Esophagus (tissue), 2 donors: ENCODE data around the gene BAIAP3. TPM values are rescaled to one million over a fixed set of nuclear protein-coding genes. Genes with fewer than 3 reads are reported as not detected.
"Not testable (repeated sequence)": the region's sequence is repeated elsewhere in the genome, so short reads cannot be mapped to it uniquely, and the experiment has no call there.

Experiments
- H3K27ac ChIP-seq, 2 donors: one replicate each; pipeline ENCODE4 v1.5.1; 2013; ENCODE audit warnings: low read depth in 2 of 2, mild to moderate bottlenecking in 2 of 2, inconsistent platforms in 1 of 2, low read length in 1 of 2, moderate library complexity in 1 of 2
- H3K27me3 ChIP-seq, 2 donors: one replicate each; pipeline ENCODE4 v1.6.1; 2013; ENCODE audit warnings: low read length in 2 of 2, control low read depth in 1 of 2, mild to moderate bottlenecking in 1 of 2; ENCODE audit not compliant: insufficient read depth in 2 of 2, control insufficient read depth in 1 of 2
- H3K36me3 ChIP-seq, 2 donors: one replicate each; pipeline ENCODE4 v1.6.1; 2013; ENCODE audit warnings: low read length in 1 of 2; ENCODE audit not compliant: control insufficient read depth in 2 of 2, insufficient read depth in 2 of 2
- H3K4me1 ChIP-seq, 2 donors: one replicate each; pipeline ENCODE4 v1.6.1; 2013; ENCODE audit warnings: low read length in 1 of 2; ENCODE audit not compliant: control insufficient read depth in 2 of 2, insufficient read depth in 2 of 2
- H3K4me3 ChIP-seq, 2 donors: one replicate each; pipeline ENCODE4 v1.5.1; 2013; ENCODE audit warnings: low read length in 2 of 2, mild to moderate bottlenecking in 2 of 2, low read depth in 1 of 2, moderate library complexity in 1 of 2
- H3K9me3 ChIP-seq, 2 donors: one replicate each; pipeline ENCODE4 v1.6.1; 2013; ENCODE audit warnings: mild to moderate bottlenecking in 2 of 2, low read depth in 1 of 2, low read length in 1 of 2, moderate library complexity in 1 of 2; ENCODE audit not compliant: control insufficient read depth in 2 of 2, insufficient read depth in 1 of 2
- WGBS, 2 donors: extraction: QIAGEN DNeasy Blood & Tissue Kit; methylation state at CpG; one replicate each; pipeline ENCODE4 v1.1.7; 2013; 5-methylcytosine and 5-hydroxymethylcytosine counted together
- polyA plus RNA-seq, 2 donors: library from polyadenylated mRNA; stranded (reverse); fragments of 200-250 nt; gene quantifications; one replicate each; pipeline ENCODE4 v1.2.3, GENCODE V29; 2013
- donor health status: healthy with polysubstance abuse.
- donor health status: Bipolar disorder and iron deficiency.

BAIAP3 gene
- polyA plus RNA-seq, 2 donors: 1.2 to 2.7 TPM

DNA sequence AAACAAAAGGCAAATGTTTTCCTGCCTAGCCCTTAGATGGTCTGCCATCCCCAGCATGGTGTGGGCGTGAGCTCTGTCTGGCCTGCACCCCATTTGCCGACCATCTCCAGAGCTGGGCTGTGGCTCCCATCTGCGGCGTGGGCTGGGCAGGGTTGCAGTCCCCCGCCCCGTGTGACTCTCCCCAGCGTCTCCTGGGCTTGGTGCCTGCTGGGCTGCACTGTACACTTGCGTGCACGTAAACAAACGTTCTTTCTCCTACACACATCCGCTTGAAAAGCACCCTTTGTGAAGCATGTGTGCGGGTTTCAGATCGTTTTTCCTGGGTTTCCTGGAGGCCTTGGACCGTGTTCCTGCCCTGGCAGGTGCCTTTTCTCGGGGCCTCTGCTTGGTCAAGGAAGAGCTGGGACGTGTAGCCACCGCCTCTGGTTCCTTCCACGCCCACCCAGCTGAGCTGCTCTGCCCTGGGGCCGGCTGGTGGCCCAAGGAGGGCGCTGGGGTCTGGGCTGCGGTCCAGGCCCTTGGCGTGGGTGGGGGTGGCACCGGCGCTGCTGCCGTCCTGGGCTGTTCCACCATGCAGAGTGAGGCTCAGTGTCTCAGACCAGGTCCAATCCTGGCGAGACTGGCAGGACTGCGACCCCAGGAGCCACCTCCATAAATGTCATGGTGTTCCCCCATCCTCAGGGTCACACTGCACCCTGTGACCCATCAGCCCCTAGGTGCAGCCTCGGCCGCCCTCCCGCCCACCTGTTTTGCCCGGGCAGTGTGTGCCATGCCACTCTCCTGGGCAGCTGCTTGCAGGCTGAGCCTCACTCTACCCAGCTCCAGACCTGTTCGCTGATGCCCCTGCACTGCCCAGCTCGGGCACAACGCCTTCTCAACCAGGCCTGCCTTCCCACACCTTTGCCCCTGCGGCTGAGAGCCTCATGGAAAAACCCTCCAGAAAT is 9.9 kb upstream of the BAIAP3 start:
- Histone ChIP-seq H3K9me3 (peaks cover 0 to 3% of the 10 kb centered on the region in 2 donors), H3K27ac (no peak overlapping the region), H3K4me1 (peaks cover 0 to 2% of the 10 kb centered on the region in 2 donors), H3K27me3 (no peaks in the 10 kb centered on the region), H3K36me3 (peaks cover 16 to 51% of the 10 kb centered on the region in 2 donors), H3K4me3 (no peak overlapping the region)
- WGBS, 2 donors: 80 to 83% methylated on average over 35 of the region's 35 CpGs

DNA sequence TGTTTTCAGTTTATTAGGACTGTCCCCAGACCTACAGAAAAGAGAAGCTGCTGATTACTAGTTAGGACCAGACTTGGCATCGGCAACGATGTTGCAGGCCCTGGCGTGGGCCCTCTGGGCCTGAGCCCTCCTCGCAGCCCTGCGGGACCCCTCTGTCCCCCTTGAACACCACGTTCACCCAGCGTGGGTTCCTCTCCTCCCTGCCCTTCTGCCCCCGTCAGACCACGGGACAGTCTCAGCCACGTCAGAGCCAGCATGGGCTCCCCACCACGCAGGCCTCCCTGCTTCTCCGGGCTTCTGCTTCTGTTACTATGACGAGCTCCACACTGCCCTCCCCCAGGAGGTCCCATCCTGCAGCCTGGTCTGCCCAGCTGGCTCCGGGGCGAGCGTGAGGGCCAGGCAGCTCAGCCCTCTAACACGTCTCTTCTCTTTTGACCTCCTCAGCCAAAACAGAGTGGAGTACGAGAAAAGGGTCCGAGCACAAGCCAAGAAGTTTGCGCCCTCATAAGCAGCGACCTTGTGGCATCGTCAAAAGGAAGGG is 9.1 kb upstream of the BAIAP3 start:
- H3K4me1 ChIP-seq: peaks cover 0 to 2% of the 10 kb centered on the region in 2 donors
- no peak overlapping the region for H3K4me3 ChIP-seq
- H3K9me3 ChIP-seq: peaks cover 0 to 3% of the 10 kb centered on the region in 2 donors
- 82 to 84% methylated on average over 22 of the region's 22 CpGs for WGBS, 2 donors
- no peak overlapping the region for H3K27ac ChIP-seq
- H3K27me3 ChIP-seq: no peaks in the 10 kb centered on the region
- peaks cover 16 to 44% of the 10 kb centered on the region in 2 donors for H3K36me3 ChIP-seq

DNA sequence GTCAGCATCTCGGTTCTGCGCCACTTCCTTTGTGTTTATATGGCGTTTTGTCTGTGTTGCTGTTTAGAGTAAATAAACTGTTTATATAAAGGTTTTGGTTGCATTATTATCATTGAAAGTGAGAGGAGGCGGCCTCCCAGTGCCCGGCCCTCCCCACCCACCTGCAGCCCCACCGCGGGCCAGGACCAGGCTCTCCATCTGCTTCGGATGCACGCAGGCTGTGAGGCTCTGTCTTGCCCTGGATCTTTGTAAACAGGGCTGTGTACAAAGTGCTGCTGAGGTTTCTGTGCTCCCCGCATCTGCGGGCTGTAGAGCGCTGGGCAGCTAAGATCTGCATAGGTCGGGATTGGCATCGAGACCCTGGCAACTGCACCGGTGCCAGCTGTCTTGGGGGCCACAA is 8.2 kb upstream of the BAIAP3 start:
- Histone ChIP-seq H3K4me3 (no peak overlapping the region), H3K36me3 (peaks cover 7 to 36% of the 10 kb centered on the region in 2 donors), H3K27me3 (no peaks in the 10 kb centered on the region), H3K9me3 (peaks cover 3 to 4% of the 10 kb centered on the region in 2 donors), H3K27ac (no peak overlapping the region), H3K4me1 (peaks cover 0 to 2% of the 10 kb centered on the region in 2 donors)
- 82 to 84% methylated on average over 15 of the region's 15 CpGs for WGBS, 2 donors

DNA sequence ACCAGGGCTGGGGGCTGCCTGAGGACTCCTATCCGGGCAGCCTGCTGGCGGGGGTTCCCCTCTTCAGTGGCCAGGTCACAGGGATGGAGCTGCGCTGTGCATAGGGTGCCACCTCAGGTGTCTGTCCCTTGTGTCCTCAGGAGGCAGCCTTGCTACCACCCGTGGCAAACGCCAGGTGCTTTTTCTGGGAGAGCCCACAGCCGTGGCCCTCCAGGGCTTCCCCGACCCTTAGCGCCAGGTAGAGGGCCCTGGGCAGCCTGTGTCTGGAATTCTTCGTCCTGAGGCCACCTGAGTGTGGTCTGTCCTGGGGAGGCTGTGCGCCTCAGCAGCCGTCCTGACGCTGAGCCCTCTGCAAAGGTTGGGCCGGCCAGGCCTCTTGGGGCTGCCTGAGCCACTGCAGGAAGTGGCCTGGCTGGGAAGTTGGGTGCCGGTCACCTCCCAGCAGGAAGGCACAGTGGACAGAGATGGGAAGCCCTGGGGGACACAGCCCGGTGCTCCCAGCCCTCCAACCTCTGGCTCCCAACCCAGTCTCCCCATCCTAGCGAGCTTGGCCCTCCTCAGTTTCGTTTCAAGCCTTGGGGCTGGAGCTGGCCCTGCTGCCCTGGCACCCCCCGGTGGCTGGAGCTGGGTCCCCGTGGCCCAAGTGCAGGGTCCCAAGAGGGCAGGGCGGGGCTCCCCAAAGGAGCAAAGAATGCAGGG is 7.6 kb upstream of the BAIAP3 start:
- H3K4me3 ChIP-seq: no peak overlapping the region
- H3K27me3 ChIP-seq: no peaks in the 10 kb centered on the region
- peaks cover 0 to 2% of the 10 kb centered on the region in 2 donors for H3K4me1 ChIP-seq
- WGBS, 2 donors: 67% methylated on average over 19 to 20 of the region's 20 CpGs
- peaks cover 5 to 30% of the 10 kb centered on the region in 2 donors for H3K36me3 ChIP-seq
- H3K27ac ChIP-seq: no peak overlapping the region
- H3K9me3 ChIP-seq: peaks cover 6 to 8% of the 10 kb centered on the region in 2 donors

DNA sequence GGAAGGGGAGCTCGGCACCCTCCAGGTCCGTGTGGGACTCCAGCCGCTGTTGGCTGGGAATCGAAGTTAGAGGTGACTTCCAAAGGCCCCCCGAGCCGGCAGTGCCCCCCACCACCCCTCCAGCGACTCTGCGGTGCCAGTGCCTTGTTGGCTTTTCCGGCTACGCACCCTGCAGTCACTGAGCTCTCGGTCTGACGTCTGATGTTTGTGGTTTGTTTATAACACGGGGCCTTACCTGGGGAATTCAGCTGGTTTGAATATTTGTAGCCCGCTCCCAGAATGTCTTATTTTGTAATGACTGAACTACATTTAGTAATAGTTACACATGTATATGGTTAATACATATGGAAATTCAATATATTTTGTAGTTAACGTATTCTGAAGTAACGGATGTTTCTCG is 7.1 kb upstream of the BAIAP3 start:
- Histone ChIP-seq H3K9me3 (peaks cover 6 to 8% of the 10 kb centered on the region in 2 donors), H3K27ac (no peak overlapping the region), H3K4me1 (peaks cover 0 to 2% of the 10 kb centered on the region in 2 donors), H3K36me3 (peaks cover 2 to 25% of the 10 kb centered on the region in 2 donors), H3K4me3 (no peak overlapping the region), H3K27me3 (peaks cover 0 to 4% of the 10 kb centered on the region in 2 donors)
- 64 to 68% methylated on average over 17 of the region's 17 CpGs for WGBS, 2 donors

DNA sequence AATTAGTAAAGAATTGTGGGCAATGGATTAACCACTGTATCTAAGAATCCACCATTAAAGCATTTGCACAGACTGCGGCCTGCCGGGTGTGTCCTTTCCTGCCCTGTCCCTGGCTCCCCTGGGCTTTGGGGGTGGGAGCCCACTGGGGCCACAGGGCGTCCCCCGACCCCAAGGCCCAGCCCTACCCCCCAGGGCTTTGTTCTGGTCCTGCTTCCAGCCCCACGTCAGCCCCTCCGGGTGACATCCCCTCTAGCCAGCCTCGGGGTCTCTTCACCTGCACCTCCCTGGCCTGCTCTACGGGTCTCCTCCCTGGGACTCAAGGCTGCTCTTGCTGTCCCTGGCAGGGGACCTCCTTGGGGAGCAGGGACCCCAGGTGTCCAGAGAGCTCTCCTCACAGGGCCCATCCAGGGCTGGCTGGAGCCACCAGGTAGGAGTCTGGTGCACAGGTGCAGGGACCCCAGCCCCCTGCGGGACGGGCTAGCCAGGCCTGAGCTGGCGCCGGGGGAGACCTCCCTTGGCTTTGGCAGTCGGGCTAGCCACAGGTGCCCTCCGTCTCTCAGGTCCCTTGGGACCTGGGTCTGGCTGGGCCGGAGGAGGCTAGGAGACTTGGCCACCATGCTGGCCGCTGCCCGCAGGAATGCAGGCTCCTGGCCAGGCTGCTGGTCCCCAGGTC is 6.4 kb upstream of the BAIAP3 start:
- Histone ChIP-seq H3K4me1 (peaks cover 3 to 6% of the 10 kb centered on the region in 2 donors), H3K27ac (no peak overlapping the region), H3K4me3 (no peak overlapping the region), H3K36me3 (peaks cover 2 to 18% of the 10 kb centered on the region in 2 donors), H3K9me3 (peaks cover 5 to 6% of the 10 kb centered on the region in 2 donors), H3K27me3 (peaks cover 0 to 5% of the 10 kb centered on the region in 2 donors)
- 72 to 79% methylated on average over 16 to 17 of the region's 17 CpGs for WGBS, 2 donors

DNA sequence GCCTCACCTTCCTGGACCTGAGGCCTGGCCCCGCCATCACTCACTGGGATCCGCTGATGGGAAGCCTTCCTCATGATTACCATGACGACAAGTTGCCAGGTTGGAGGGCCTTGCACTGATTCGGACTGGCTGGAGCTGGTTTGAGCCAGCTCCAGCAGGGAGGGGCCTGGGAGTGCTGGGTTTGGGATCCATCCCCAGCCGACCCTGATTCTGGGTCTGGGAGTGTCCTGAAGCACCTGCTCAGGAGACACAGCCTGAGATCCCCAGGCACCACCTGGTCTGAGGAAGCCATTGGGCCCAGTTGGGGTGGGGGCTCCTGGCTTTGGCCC is 5.9 kb upstream of the BAIAP3 start:
- H3K9me3 ChIP-seq: peaks cover 5 to 6% of the 10 kb centered on the region in 2 donors
- peaks cover 0 to 7% of the 10 kb centered on the region in 2 donors for H3K27me3 ChIP-seq
- peaks cover 2 to 18% of the 10 kb centered on the region in 2 donors for H3K36me3 ChIP-seq
- no peak overlapping the region for H3K27ac ChIP-seq
- H3K4me3 ChIP-seq: no peak overlapping the region
- WGBS, 2 donors: 60 to 63% methylated on average over 5 of the region's 5 CpGs
- H3K4me1 ChIP-seq: peaks cover 3 to 8% of the 10 kb centered on the region in 2 donors

DNA sequence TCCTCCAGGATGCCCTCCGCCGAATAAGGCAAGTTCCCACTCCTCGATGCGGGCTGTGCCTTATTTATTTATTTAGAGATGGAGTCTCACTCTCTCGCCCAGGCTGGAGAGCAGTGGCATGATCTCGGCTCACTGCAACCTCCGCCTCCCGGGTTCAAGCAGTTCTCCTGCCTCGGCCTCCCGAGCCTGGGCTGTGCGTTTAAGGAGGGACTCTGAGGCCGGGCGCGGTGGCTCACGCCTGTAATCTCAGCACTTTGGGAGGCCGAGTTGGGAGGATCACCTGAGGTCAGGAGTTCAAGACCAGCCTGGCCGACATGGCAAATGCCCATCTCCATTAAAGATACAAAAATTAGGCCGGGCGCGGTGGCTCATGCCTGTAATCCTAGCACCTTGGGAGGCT is 5.3 kb upstream of the BAIAP3 start:
- 89 to 91% methylated on average over 20 of the region's 20 CpGs for WGBS, 2 donors
- Histone ChIP-seq H3K36me3 (peaks cover 2 to 18% of the 10 kb centered on the region in 2 donors), H3K4me1 (peaks cover 6 to 11% of the 10 kb centered on the region in 2 donors), H3K27me3 (peaks cover 0 to 11% of the 10 kb centered on the region in 2 donors)
- H3K4me3 ChIP-seq, H3K27ac ChIP-seq, H3K9me3 ChIP-seq: not testable (repeated sequence)

DNA sequence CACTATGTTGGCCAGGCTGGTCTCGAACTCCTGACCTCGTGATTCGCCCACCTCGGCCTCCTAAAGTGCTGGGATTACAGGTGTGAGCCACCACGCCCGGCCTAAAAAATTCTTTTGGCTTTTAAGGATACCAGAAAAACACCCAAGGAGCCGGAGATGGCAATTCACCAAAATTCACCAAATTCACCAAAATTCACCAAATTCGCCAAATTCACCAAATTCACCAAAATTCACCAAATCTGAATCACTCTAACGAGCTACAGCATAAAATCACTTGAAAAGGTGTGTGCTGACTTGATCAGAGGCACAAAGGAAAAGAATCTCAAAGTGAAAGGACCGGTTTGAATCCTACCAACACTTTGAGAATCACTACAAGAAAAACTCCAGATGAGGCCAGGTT is 4.5 kb upstream of the BAIAP3 start:
- not testable (repeated sequence) for H3K27ac ChIP-seq, H3K4me3 ChIP-seq, H3K9me3 ChIP-seq, H3K36me3 ChIP-seq
- Histone ChIP-seq H3K4me1 (peaks cover 10 to 14% of the 10 kb centered on the region in 2 donors), H3K27me3 (peaks cover 0 to 18% of the 10 kb centered on the region in 2 donors)
- 90 to 91% methylated on average over 10 of the region's 10 CpGs for WGBS, 2 donors
